Gastroesophageal sphincter (tissue), 4 donors: Measurements from ENCODE around the gene ITPKC. TPM values are rescaled to one million over a fixed set of nuclear protein-coding genes. Genes with fewer than 3 reads are reported as not detected.
A peak's percentile ranks its signal among the peaks of the same experiment; 100 is the strongest.

Experiments used
- ATAC-seq: fragments of 150-250 bp; one replicate; pipeline ENCODE4 v1.9.1; 2016; ENCODE audit warnings: mild to moderate bottlenecking, moderate library complexity
- H3K27ac ChIP-seq, 4 donors: fragments of 200-600 bp; sonication (generic) in 3 of 4; 1 replicate in 3 of 4; 2 replicates in 1 of 4; pipeline ENCODE4 v1.5.1; 2016 to 2019
- H3K27me3 ChIP-seq: fragments of 200-600 bp; sonication (generic); one replicate; pipeline ENCODE4 v1.5.1; 2019
- H3K36me3 ChIP-seq, 2 donors: fragments of 200-600 bp; sonication (generic); one replicate each; pipeline ENCODE4 v1.5.1; 2019; ENCODE audit warnings: control low read depth in 1 of 2
- H3K4me1 ChIP-seq, 3 donors: fragments of 200-600 bp; sonication (generic); 1 replicate in 2 of 3; 2 replicates in 1 of 3; pipeline ENCODE4 v1.5.1; 2016 to 2019; ENCODE audit warnings: control low read depth in 2 of 3
- H3K4me3 ChIP-seq, 2 donors: fragments of 200-600 bp; sonication (generic); one replicate each; pipeline ENCODE4 v1.5.1; 2019; ENCODE audit warnings: mild to moderate bottlenecking in 1 of 2, moderate library complexity in 1 of 2
- H3K9me3 ChIP-seq, 3 donors: fragments of 200-600 bp; sonication (generic); one replicate each; pipeline ENCODE4 v1.5.1; 2017 to 2019; ENCODE audit warnings: control low read depth in 2 of 3
- EP300 ChIP-seq: sonication (generic); formaldehyde crosslinking; IDR thresholded peaks from one replicate; pipeline ENCODE4 v1.6.1; 2017; ENCODE audit warnings: antibody characterized with exemption, mild to moderate bottlenecking
- POLR2A ChIP-seq, 2 donors: fragments of 450-650 bp; IDR thresholded peaks; one replicate each; pipeline ENCODE4 v1.6.1; 2017; ENCODE audit warnings: antibody characterized with exemption in 2 of 2, mild to moderate bottlenecking in 2 of 2, moderate library complexity in 1 of 2
- POLR2AphosphoS5 ChIP-seq: sonication (generic); formaldehyde crosslinking; IDR thresholded peaks from one replicate; pipeline ENCODE4 v1.6.1; 2017; ENCODE audit warnings: antibody characterized with exemption
- WGBS, 2 donors: methylation state at CpG; one replicate each; pipeline ENCODE4 v1.1.5; 2018; ENCODE audit warnings: low coverage in 1 of 2; 5-methylcytosine and 5-hydroxymethylcytosine counted together
- total RNA-seq, 4 donors: library from RNA; depleted of rRNA; stranded (reverse); fragments of >200 nt; gene quantifications; one replicate each; pipeline ENCODE4 v1.1.0, GENCODE V29; 2016
- TF ChIP-seq, protein P1 (sequence below), 4 experiments: fragments of 200-600 bp in 2 of 4; fragments of 450-650 bp in 2 of 4; sonication (generic) in 1 of 4; IDR thresholded peaks; one replicate each; pipeline ENCODE4 v1.5.1; 2017 to 2019; ENCODE audit warnings: antibody characterized with exemption in 4 of 4, mild to moderate bottlenecking in 2 of 4, moderate library complexity in 2 of 4

The ITPKC gene
- total RNA-seq, 4 donors from 2014 or later: 25.2 to 71.8 (median 30.6) TPM

DNA sequence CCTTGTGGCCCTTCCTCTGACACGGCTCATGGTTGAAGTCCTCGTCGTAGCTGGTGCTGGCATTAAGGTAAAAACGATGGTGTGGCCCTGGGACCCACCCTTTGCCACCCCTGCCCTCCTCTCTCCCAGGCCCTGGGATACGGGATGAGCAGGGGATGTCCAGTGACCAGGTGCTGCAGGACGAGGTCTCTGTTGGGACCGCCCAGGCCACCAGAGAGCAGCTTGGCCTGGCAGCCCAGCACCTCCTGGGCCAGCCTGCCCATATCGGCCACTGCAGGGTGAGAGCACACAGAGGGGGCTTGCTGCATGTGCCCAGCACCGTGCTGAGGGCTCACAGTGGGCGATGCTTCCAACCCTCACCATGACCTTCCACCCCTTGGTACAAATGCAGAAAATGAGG lies 27.0 kb downstream of the ITPKC start:
- H3K27ac ChIP-seq: no peak overlapping the region
- no peak for ATAC-seq
- peaks cover 0 to 40% (median 3%) of the 10 kb centered on the region in 3 donors for H3K4me1 ChIP-seq
- no peaks in the 10 kb centered on the region for H3K9me3 ChIP-seq
- H3K4me3 ChIP-seq: no peak overlapping the region
- TF ChIP-seq, protein P1, sequence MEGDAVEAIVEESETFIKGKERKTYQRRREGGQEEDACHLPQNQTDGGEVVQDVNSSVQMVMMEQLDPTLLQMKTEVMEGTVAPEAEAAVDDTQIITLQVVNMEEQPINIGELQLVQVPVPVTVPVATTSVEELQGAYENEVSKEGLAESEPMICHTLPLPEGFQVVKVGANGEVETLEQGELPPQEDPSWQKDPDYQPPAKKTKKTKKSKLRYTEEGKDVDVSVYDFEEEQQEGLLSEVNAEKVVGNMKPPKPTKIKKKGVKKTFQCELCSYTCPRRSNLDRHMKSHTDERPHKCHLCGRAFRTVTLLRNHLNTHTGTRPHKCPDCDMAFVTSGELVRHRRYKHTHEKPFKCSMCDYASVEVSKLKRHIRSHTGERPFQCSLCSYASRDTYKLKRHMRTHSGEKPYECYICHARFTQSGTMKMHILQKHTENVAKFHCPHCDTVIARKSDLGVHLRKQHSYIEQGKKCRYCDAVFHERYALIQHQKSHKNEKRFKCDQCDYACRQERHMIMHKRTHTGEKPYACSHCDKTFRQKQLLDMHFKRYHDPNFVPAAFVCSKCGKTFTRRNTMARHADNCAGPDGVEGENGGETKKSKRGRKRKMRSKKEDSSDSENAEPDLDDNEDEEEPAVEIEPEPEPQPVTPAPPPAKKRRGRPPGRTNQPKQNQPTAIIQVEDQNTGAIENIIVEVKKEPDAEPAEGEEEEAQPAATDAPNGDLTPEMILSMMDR (IDR thresholded peaks at IDR 0.05): no peak
- no peak for TF ChIP-seq EP300
- no peaks in the 10 kb centered on the region for H3K27me3 ChIP-seq
- WGBS, 2 donors: 73% methylated on average over 3 of the region's 10 CpGs; no CpG with 5 or more reads in 1 of the 2 donors
- H3K36me3 ChIP-seq: peaks cover 0 to 38% of the 10 kb centered on the region in 2 donors

DNA sequence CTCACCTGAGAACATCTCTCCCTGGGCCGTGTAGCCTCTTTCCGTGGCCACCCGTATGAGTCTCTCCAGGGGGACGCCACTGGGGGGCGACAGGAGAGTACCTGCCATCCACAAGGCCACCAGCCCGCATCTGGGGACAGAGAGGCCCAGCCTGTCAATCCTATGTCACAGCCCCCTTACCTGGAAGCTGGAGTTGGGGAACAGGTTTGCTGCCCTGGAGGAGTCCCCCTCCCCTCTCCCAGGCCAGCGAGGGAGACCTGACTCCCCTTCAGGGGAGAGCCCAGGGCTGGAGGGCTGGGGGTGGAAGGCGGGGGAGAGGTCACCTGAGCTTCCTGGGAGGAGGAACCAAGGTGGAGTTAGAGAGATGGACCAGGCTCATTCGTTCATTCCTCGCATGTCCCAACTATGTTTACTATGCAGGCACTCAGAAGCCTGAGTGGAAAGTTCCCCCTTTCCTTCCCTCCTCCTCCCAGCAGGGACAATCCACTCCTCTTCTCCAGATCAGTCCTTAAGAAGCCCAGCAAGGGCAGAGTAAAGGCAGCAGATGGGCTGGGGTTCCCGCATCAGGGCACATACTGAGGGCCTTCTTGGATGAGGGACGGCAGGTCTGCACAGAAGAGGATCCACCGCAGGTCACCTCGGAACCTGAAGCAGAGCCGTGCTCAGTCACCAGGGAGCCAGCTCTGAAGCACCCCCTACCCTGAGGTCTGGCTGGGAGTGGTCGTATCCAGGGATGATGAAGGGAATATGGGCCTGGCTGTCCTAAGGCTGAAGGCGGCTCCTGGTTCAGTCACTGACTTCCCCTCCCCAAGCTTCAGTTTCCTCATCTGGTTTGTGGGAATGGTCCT lies 27.9 kb downstream of the ITPKC start:
- ATAC-seq: no peak
- H3K4me1 ChIP-seq: peaks cover 0 to 41% (median 3%) of the 10 kb centered on the region in 3 donors
- no peaks in the 10 kb centered on the region for H3K27me3 ChIP-seq
- WGBS, 2 donors: 62 to 67% methylated on average over 1 to 3 of the region's 17 CpGs
- H3K36me3 ChIP-seq: peaks cover 0 to 30% of the 10 kb centered on the region in 2 donors
- H3K9me3 ChIP-seq: no peaks in the 10 kb centered on the region
- H3K27ac ChIP-seq: peak overlapping the region in 3 of 4 donors; percentile 22 to 43 (median 40)
- TF ChIP-seq EP300 (no peak), POLR2A (IDR thresholded peaks at IDR 0.05) (no peak), POLR2AphosphoS5 (no peak)
- no peak overlapping the region for H3K4me3 ChIP-seq

DNA sequence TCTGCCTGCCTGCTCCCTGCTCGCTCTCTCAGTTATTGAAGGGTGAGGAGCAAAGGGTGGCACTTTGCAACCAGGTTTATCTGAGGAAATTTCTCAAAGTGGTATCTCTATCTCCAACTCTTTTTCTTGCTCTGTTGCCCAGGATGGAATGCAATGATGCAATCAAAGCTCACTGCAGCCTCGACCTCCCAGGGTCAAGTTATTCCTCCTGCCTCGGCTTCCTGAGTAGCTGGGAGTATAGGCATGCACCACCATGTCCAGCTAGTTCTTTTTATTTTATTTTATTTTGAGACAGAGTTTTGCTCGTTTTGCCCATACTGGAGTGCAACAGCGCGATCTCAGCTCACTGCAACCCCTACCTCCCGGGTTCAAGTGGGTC lies 28.5 kb downstream of the ITPKC start:
- no peaks in the 10 kb centered on the region for H3K9me3 ChIP-seq
- 42 to 53% methylated on average over 3 of the region's 7 CpGs for WGBS, 2 donors
- peak overlapping the region in 3 of 4 donors; percentile 22 to 43 (median 40) for H3K27ac ChIP-seq
- TF ChIP-seq POLR2A (IDR thresholded peaks at IDR 0.05) (no peak), EP300 (no peak), POLR2AphosphoS5 (no peak)
- TF ChIP-seq, protein P1 (IDR thresholded peaks at IDR 0.05): no peak
- H3K4me3 ChIP-seq: no peak overlapping the region
- no peaks in the 10 kb centered on the region for H3K27me3 ChIP-seq
- H3K4me1 ChIP-seq: peaks cover 0 to 37% (median 0%) of the 10 kb centered on the region in 3 donors
- H3K36me3 ChIP-seq: peaks cover 0 to 24% of the 10 kb centered on the region in 2 donors
- ATAC-seq: no peak

DNA sequence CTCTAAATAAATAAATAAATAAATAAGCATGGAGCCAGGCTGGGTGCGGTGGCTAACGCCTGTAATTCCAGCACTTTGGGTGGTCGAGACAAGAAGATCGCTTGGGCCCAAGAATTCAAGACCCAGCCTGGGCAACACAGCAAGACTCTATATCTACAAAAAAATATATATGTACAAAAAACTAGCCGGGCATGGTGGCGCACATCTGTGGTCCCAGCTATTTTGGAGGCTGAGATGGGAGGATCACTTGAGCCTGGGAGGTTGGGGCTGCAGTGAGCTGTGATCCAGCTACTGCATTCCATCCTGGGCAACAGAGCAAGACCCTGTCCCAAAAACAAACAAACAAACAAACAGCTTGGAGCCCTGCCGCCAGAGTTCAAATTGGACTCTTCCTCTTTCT lies 30.6 kb downstream of the ITPKC start:
- ATAC-seq: no peak
- Histone ChIP-seq H3K27me3 (no peaks in the 10 kb centered on the region), H3K9me3 (no peaks in the 10 kb centered on the region), H3K4me3 (no peak overlapping the region), H3K27ac (no peak overlapping the region), H3K4me1 (peaks cover 0 to 31% (median 6%) of the 10 kb centered on the region in 3 donors), H3K36me3 (peaks cover 0 to 15% of the 10 kb centered on the region in 2 donors)
- TF ChIP-seq, protein P1 (IDR thresholded peaks at IDR 0.05): no peak
- TF ChIP-seq POLR2AphosphoS5 (no peak), POLR2A (IDR thresholded peaks at IDR 0.05) (no peak), EP300 (no peak)
- WGBS, 2 donors: 80 to 84% methylated on average over 1 to 7 of the region's 7 CpGs

DNA sequence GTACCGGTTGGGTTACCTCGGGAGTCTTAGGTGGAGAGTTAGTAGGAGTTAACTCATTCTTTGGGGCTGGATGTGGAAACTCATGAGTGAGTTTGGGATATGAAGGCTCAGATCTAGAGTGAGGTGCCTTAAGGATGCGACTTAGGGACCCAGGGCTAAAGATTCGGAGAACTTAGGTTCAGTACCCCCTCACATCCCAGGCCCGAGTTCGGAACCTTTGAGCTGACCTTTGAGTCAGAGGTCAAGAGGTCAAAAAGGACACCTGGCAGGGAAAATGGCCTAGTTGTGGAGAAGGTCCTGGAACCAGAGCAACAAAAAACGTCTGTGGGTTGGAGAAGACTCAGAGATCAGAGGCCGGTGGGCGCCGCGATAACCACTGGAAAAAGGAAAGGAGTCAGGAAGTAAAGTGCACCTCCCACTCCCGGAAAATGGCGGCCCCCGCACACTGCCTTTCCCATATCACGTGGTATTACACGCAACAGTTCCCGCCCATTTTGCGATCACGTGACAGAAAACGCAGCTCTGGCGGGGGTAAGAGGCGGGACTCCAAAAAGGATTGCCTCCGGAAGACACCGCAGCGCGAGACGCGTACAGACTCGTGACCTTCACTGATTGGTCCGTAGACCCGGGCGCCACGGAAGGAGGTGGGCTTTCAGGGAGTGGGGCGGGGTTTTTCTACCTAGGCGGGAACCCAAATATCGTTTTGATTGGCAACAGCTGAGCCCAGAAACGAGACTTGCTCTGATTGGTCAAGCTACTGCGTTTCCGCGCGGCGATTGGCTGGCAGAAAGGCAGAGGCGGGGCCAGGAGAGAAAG lies 33.4 kb downstream of the ITPKC start, which contains the start of gene ACTMAP:
TSS of gene ACTMAP (minus strand) at position 420 of the 816 bp plus-strand sequence. CDS start 674 bp downstream, outside the sequence.
- H3K27ac ChIP-seq: peak within 1 kb of the TSS; percentile 88 to 94 (median 90)
- H3K4me1 ChIP-seq: peaks cover 0 to 51% (median 23%) of the 10 kb centered on the region in 3 donors
- no peaks in the 10 kb centered on the region for H3K27me3 ChIP-seq
- H3K4me3 ChIP-seq: peak within 1 kb of the TSS; percentile 68 to 74
- 0 to 1% methylated on average over 5 to 30 of the region's 43 CpGs for WGBS, 2 donors
- TF ChIP-seq EP300 (no peak), POLR2A (IDR thresholded peaks at IDR 0.05) (peak; percentile 41 to 50), POLR2AphosphoS5 (peak; percentile 85)
- TF ChIP-seq, protein P1 (IDR thresholded peaks at IDR 0.05): no peak
- H3K9me3 ChIP-seq: no peaks in the 10 kb centered on the region
- ATAC-seq: peak; percentile 96
- H3K36me3 ChIP-seq: peaks cover 0 to 2% of the 10 kb centered on the region in 2 donors
